Hematopoietic multipotent progenitor cell treated with erythropoietin and hydrocortisone succinate and interleukin-3 and kit ligand, for 15 days (in vitro differentiated cells): Measurements from ENCODE around the gene TIMP4.

ENCODE experiments used
- DNase-seq: peaks from one replicate; pipeline ENCODE4 v3.0.0-alpha.2; 2015; ENCODE audit warnings: low spot score

The TIMP4 gene

DNA sequence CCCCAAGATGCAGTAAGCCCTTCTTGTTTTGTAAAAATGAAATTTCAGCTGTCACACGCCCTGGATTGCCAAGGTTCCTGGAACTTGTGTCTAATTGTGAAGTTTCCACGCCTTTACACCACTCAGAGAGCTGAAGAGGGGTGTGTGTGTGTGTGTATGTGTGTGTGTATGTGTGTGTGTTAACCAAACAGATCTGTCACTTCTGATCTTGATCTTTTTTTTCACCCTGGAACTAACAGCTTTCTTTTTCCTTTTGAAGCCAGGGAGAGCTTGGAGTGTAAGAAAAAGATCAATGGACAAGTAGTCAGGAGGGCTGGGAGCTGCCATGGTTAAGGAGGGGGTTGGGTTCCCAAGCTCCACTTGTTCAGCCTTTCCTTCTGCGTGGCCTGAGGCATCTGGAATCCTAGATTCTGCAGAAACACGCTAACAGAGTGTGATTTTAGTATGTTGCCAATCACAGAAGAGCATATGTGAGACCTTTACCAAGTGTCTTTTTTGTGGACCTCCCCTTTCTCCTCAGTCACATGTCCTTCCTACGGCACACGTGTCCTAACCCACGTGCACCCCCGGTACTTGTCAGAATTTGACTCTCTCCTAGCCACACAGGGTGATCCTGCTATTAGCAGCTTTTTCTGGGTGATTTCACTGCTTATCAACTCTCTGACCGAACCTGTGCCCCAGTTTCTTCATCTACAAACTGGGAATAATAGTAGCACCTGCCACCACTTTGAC lies 11.5 kb downstream of the TIMP4 start:
- no peak for DNase-seq

DNA sequence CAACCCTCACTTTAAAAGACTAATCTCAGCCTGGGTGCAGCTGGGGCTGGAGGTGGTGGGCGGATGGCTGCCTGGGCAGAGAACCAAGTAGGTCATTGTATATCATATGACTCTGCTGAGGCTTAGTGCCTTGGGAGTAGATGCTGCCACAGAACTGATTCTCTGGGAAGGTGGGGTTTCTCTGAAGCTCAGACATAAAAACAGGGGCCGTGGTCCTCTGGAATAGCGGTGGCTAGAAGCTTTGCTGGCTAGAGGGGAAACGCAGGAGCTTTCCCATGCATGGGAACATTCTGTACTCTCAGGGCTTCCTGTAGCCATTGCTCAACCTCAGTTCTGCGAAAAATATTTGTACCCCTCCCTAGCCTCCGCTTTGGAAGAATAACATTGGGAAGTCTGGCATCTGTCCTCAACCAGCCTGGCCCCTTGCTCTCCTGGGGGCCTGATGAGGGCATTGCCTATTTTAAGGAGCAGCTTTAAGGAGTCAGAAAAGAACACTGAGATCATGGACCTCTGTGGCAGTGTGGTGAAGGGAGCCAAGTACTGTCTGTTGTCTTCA lies 14.7 kb downstream of the TIMP4 start:
- no peak for DNase-seq

DNA sequence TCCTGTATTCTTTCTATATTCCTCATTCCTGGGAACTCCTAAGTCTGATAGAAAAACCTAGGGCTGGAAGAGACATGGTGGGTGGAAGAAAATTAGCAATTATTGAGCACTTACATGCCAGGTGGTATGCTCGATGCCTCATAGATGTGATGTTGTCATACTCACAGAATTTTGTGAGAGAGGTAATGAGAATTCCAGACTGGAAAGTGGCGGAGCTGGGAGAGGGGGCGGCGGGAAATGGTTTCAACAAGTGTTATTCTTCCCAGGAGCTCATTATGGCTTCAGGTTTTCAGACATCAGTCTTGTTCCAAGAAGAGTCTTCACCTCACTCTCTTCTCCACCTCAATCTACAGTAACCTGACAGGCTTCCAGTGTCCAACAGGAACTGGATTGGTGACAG lies 16.2 kb downstream of the TIMP4 start:
- DNase-seq, result no peak

DNA sequence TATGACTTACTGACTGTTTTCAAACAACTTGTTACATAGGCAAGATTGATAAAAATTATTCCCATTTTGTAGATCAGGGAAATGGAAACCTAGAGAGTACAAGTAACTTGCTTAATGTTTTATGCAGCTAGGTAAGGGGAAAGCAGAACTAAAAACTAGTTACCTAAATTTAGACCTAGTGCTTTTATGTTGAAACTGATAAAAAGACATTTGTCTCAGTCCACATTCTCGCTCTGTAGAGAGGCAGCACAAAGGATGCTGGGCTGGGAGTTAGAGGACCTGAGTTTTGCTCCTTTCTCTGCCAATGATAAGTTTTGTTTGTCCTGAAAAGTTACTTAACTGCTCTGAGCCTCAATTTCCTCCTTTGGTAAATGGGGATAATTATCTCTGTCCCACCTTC lies 17.4 kb downstream of the TIMP4 start:
- DNase-seq, result no peak

DNA sequence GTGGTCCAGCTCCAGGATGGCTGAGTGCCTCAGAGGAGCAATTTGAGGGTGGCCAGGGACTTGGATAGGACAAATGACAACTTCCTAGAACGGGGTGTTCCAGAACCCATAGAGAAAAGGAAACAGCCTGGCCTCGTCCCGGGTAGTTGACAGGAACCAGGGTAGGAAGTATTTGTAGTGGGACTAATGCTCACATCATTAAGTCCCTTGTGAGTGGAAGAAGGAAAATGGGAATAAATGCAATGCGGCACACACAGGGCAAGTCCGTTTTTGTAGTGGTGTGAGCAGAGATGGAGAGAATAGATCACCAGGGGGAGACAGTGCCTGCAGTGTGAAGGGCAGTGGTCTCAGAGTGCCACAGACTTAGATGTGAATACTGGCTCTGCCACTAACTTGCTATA lies 19.6 kb downstream of the TIMP4 start:
- no peak for DNase-seq

DNA sequence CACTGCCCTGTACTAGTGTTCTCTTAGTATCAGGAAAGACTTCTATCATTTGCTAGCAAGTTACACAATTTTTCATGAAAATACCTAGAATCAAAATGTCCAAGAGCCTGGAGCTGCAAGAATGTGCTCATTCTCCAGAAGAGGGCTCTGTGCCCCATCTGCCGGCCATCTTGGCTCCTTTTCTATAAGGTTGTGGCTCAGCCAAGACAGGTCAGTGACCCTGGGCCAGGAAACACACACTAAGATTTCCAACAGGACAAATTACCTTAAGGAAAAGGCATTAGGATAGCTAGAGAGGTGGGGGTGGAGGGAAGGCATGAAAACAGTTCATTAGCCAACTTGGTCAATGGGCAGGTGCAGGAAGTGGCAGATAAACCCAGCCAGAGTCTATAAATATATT lies 20.7 kb downstream of the TIMP4 start:
- DNase-seq, result no peak

GRCh38 chr3:12136371-12136770 lies 22.3 kb downstream of the TIMP4 start:
- DNase-seq, result no peak

GRCh38 chr3:12135029-12135657 lies 23.6 kb downstream of the TIMP4 start:
- no peak for DNase-seq

GRCh38 chr3:12132881-12133280 lies 25.8 kb downstream of the TIMP4 start:
- no peak for DNase-seq

DNA sequence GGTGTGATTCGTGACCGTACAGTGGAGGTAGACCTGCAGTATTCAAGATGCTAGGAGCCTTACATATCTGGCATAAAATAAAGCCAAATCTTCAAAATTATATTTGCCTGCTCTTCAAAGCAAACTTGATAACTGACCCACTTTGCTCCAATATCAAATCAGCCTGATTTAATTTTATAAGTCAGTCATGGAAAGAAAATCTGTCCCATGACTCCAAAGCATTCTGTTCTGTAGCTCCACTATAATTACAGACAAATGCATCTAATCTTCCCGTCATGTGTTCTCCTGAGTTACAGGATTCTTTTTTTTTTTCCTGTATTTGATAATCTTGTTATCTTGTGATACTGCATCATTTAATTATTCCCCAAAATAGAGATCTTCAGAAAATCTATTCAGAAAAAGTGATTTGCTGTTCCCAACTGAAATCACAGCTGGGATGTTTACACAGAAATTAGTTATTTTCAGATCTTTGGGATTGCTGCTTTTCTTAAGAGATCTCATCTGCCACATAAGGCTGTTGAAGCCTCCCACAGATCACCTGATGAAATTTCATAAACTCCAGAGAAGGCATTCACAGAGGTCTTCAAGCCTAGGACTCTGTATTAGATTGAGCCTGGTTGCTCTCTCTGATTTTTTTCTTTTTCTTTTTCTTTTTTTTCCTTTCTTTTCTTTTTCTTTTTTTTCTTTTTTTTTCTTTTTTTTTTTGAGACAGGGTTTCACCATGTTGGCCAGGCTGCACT lies 27.2 kb downstream of the TIMP4 start:
- no peak for DNase-seq

GRCh38 chr3:12127391-12127790 lies 31.3 kb downstream of the TIMP4 start:
- no peak for DNase-seq

DNA sequence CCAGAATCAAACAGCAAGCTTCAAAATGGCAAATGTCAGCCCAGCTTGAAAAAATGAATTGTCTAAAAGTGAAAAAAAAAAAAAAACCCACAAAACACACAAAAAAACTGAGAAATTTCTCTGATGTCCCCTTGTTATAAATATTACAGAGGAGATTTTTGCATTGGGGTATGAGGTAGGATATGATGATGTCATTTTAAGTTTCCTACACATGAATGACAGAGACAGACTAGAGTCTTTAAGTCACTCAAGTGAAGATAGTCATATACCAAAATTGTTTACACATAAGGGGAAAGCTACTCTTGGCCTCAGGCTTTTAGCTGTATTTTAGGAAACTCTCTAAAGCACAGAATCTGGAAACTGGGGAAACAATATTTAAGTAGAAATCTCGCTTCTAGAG lies 32.9 kb downstream of the TIMP4 start:
- no peak for DNase-seq

- DNase-seq, result no peak
Observed at GRCh38 chr3:12121466-12121865, 37.2 kb downstream of the TIMP4 start.

DNA sequence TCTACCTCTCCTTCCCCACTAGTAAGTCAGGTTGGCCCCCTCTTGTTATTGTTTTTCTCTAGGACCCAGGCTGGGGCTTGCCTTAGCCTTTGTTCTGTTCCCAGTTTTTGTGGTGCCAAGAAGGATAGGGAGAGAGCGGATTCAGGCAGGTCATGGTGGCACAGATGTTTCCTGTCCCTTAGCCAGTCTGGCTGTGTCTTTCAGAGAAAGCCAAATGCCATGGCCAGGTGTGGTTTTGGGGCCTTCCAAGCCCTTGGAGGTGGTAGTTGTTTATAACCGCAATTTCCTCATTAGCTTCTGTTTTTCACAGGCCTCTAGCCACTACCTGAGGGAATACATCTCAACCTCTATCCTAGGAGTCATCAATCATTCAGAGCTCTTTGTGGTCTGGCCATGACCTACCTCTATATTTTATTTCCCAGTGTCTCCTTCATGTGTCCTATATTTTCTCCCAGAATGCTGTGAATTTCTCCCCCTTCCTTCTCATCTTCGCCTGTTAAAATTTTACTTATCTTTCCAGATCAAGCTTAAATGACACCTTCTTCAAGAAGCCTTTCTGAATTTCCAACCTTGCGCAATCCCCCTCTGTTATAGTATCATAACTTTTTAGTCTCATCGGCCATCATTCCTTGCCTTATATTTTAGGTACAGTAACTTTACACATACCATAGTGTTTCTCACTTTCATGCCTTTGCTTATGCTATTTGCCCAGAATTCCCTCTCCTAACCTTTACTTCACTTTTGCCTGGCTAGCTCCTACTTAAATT lies 38.2 kb downstream of the TIMP4 start:
- DNase-seq, result no peak

DNA sequence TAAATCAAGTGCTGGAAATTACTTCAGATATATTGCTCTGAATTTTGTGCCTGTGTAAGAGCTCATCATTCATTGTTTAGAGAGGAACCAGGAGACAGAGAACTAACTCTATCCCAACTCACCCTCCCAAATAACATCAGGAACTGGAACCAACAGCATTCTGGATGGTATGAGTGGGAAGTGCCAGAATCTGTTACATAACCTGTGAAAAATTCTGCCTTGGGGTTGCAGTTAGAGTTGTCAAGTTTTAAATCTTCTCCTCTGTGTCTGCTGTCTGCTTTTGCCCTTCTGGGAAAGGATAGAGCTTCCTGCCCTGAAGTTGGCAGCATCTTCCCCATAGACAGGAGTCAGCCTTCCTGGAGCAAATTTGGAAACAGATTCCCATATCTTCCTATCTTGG lies 41.2 kb downstream of the TIMP4 start:
- no peak for DNase-seq

GRCh38 chr3:12116870-12117269 lies 41.8 kb downstream of the TIMP4 start:
- no peak for DNase-seq

GRCh38 chr3:12115849-12116248 lies 42.9 kb downstream of the TIMP4 start:
- no peak for DNase-seq

GRCh38 chr3:12115104-12115503 lies 43.6 kb downstream of the TIMP4 start:
- no peak for DNase-seq

- no peak for DNase-seq
Observed at GRCh38 chr3:12114251-12114650, 44.5 kb downstream of the TIMP4 start.

GRCh38 chr3:12107071-12107713 lies 51.5 kb downstream of the TIMP4 start:
- DNase-seq, result no peak
